HG02588 (cell line): ENCODE measurements around the gene ANO4.
"Not testable (repeated sequence)": the region's sequence is repeated elsewhere in the genome, so short reads cannot be mapped to it uniquely, and the experiment has no call there.

ENCODE experiments used
- ATAC-seq: cut with Tn5 transposase; IDR thresholded peaks from one replicate; pipeline ENCODE4 v1.9.1; 2021; ENCODE audit warnings: mild to moderate bottlenecking, moderate library complexity; ENCODE audit not compliant: unreplicated experiment

Gene ANO4

DNA sequence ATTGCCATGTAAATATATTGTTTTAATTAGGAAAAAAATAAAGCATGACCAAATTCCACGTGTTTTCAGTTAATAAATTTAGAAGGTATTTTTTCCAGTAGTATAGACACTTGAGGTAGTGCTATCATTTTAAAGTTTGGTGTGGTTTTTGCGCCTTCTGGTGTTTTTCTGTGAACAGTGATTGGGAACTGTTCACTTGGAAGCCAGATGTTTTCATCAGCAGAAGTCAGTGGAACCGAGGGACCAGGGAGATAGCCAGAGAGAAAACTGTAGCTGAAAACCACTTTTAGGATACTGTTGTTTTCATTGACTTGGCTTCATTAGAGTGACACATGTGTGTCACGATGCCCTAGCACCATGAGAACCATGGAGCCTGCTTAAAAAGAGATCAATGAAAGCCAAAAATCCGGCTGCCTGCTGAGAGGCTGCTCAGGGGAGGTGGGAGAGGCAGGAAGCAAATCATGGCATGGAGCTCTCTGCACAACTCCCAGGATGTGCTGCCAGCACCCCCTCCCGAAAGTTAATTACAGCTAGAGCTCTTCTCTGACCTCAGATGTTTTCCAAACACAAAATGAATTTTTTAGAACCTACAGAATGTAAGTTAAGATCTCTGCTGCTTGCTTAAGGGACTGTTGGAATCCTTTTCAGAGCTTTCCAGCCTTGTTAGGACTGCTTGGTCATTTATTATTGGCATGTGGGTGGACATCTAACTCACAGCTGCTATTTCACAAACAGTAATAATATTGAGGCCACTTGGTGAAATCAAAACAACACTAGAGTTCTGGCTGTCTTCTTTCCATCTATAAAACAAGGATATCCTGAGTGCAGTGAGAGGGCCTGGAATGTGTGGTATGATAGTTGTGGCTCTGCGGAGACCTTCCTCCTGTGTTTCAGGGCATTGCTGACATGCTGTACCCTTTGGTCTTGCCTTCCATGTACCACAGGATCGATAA is 192.3 kb downstream of the ANO4 start:
- no peak for ATAC-seq

DNA sequence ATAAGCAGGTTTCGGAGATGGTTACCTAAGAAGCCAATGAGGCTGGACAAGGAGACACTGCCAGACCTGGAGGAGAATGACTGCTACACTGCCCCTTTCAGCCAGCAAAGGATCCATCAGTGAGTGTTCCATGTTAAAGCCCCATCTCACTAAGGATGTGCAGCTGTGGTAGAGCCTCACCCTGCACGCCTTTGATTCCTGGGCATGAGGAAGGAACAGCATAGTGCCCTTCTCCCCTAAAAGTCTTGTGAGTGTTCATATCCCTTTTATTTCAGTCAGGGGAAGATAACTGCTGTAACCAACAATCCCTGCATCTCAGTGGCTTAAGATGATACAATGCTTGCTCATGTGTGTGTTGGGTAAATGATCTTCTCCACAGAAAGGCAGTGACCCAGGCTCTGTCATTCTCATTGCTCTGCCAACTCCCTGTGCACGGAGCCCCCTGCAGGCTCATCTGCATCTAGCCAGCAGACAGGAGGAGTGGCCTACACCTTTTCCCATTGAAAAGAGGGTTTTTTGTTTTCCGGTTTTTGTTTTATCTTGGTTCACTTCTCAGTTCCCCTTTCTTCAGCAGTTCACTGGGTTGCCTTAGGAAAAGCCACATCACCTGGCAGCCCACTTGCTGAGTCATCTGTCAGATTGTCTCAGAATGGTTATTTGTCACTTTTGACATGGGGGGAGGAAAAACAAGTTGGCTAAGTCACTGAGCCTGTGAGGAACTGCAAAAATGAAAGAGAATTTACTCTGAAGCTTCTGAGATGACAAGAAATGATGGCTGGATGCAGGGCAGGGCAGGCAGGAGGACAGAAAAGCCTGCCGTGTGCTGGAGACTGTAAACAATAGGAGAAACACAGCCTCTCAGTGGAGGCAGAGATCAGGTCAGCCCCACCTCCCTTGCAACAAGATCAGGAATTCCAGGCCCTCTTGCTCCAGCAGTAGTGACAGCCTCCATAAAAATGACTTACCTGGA is 193.3 kb downstream of the ANO4 start:
- ATAC-seq: peak; percentile 95

- not testable (repeated sequence) for ATAC-seq
Measured at GRCh38 chr12:100989509-100989908, 194.9 kb downstream of the ANO4 start.

DNA sequence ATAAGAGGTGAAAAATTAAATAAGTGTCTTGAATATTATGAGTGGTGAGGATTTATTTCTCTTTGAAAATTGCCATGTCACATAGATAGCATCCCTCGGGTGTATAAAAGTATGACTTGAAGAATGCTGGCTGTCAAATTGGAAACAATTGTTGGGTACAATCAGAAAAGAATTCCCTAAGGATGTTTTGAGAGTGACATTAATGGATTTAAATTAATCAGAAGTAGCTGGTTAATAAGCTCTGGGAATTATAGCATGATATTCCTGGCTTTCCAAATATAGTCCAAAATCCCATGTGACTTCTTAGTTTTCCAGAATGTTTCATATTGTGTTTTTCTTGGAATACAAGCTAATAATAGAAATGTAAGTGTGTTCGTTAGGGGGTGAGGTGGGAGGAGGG is 196.5 kb downstream of the ANO4 start:
- no peak for ATAC-seq

DNA sequence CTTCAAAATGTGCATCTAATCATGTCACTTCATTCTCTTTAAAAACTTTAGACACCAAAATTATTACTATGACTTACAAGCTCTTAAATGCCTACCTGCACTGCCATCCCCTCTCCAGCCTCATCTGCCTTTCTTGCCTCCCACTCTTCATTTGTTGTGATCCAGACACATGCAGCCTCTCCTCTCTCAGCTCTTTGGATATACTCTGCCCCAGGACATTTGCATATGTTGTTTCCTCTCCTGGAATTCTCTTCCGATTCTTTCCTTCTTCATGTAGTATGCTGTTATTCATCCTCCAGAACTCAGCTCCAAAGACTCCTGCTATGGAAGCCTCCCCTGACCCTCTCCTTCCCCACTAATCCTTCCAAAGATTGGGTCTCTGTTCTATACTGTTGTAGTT is 197.6 kb downstream of the ANO4 start:
- no peak for ATAC-seq

- ATAC-seq: no peak
Measured at GRCh38 chr12:100993916-100994450, 199.4 kb downstream of the ANO4 start.

- no peak for ATAC-seq
Measured at GRCh38 chr12:100995201-100995600, 200.6 kb downstream of the ANO4 start.

- ATAC-seq: peak; percentile 83
Measured at GRCh38 chr12:100995771-100996170, 201.2 kb downstream of the ANO4 start.

DNA sequence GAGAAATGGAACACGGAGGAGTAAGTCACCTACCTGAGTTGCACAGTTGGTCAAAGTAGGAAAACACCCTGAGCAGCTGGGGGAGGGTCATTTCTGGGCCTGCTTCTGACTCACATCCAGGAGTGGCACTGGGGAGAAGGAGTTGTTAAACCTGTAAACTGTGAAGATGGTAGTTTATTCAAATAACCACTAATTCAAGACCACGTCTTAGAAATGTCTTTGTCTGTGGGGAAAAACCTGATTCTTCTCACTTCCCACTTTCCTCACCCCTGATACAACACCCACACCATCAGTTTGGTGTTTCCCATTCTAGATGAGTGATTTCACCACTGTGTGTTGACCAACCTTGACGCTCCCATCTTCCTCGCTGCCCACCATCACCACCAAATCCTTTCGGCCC is 207.1 kb downstream of the ANO4 start:
- peak; percentile 81 for ATAC-seq

- no peak for ATAC-seq
Measured at GRCh38 chr12:101002696-101003419, 208.3 kb downstream of the ANO4 start.

- ATAC-seq: no peak
Measured at GRCh38 chr12:101004898-101005297, 210.3 kb downstream of the ANO4 start.

DNA sequence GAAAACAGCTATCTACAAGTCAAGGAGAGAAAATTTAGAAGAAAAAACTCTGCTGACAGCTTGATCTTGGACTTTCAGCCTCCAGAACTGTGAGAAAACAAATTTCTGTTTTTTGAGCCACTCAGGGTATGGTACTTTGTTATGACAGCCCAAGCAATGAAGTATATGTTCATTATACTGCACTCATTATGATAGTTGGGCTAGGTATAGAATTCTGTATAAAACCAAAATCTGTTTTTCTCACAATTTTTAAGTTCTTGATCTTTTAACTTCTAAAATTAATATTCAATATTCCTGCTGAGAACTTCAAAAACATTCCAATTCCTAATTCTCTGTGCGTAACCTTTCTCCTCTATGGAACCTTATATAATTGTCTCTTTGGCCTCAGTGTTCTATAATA is 214.7 kb downstream of the ANO4 start:
- ATAC-seq: no peak

DNA sequence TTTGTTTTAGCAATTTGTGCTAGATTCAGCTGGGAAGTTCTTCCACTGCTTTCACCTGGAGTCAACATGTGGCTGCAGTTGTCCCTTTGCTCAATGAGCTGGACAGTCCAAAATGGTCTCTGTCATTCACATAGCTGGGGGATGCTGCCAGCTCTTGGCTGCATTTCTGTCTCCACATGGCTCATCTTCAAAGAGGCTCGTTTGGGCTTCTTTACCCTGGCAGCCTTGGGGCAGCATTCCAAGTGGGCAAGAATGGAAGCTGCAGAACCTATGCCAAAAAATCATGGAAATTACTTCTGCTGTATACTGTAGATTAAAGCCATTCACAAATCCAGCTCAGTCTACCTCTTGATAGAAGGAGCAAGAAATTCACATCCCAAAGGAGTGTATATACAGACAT is 216.3 kb downstream of the ANO4 start:
- no peak for ATAC-seq

- no peak for ATAC-seq
Measured at GRCh38 chr12:101013993-101014392, 219.4 kb downstream of the ANO4 start.

- no peak for ATAC-seq
Measured at GRCh38 chr12:101015044-101015443, 220.5 kb downstream of the ANO4 start.

DNA sequence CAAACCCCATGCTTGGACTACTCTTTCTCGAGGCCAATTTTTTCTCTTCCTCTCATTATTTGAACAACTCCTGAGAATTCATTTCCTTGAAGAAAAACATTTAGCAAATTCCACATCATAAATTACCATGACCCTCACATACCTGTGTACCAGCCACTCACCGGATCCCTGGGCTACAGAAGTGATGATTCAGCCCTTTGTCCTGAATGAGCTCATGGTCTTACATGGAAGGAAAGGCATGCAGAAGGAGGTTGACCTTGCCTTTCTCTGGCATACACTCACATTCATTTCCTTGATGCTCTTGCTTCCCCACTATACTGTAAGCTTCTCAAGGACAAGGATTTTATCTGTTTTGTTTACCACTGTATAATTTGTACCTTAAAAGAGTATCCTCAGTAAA is 224.0 kb downstream of the ANO4 start:
- ATAC-seq: no peak

GRCh38 chr12:101019201-101019600 is 224.6 kb downstream of the ANO4 start:
- ATAC-seq: no peak

- no peak for ATAC-seq
Measured at GRCh38 chr12:101019667-101020066, 225.1 kb downstream of the ANO4 start.

GRCh38 chr12:101021442-101021841 is 226.9 kb downstream of the ANO4 start:
- no peak for ATAC-seq

DNA sequence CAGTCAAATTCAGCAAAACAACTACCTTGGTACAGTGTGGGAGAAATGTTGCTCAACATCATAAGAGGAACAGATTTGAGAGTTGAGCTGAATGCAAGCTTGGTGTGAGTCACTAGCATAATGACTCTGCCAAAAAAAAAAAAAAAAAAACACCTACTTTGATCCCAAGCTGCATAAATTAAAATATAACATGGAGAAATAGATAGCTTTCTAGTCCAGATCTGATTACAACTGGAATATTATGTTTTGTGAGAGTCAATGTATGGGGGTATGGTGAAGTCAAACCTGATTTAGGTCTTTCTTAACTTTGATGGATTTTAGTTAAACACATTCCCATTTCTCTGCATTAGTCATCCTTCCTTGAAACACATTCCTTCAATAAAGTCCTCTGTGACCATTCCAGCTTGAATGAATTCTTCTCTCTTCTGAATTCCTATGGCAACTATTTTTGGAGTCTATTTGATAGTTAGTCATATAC is 227.4 kb downstream of the ANO4 start:
- ATAC-seq: no peak
